LNCaP clone FGC (cell line): ENCODE data around the gene TNNT3.

Experiments
- DNase-seq: peaks from one replicate; pipeline ENCODE4 v3.0.0-alpha.2; 2011; ENCODE audit warnings: low read depth
- H3K4me3 ChIP-seq: 2 replicates; pipeline ENCODE4 v1.5.1; 2011; ENCODE audit warnings: mild to moderate bottlenecking, low read depth, low read length, control low read depth
- TF ChIP-seq, protein P1 (sequence below): IDR thresholded peaks from 2 replicates; pipeline ENCODE4 v1.5.1; 2012; ENCODE audit warnings: mild to moderate bottlenecking; ENCODE audit not compliant: control insufficient read depth, insufficient read depth; ENCODE audit errors: extremely low read depth

TNNT3 gene

GRCh38 chr11:1890856-1891830, 28.4 kb upstream of the TNNT3 start:
- TF ChIP-seq, protein P1, sequence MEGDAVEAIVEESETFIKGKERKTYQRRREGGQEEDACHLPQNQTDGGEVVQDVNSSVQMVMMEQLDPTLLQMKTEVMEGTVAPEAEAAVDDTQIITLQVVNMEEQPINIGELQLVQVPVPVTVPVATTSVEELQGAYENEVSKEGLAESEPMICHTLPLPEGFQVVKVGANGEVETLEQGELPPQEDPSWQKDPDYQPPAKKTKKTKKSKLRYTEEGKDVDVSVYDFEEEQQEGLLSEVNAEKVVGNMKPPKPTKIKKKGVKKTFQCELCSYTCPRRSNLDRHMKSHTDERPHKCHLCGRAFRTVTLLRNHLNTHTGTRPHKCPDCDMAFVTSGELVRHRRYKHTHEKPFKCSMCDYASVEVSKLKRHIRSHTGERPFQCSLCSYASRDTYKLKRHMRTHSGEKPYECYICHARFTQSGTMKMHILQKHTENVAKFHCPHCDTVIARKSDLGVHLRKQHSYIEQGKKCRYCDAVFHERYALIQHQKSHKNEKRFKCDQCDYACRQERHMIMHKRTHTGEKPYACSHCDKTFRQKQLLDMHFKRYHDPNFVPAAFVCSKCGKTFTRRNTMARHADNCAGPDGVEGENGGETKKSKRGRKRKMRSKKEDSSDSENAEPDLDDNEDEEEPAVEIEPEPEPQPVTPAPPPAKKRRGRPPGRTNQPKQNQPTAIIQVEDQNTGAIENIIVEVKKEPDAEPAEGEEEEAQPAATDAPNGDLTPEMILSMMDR: no peak
- no peak for DNase-seq
- no peak overlapping the region for H3K4me3 ChIP-seq

GRCh38 chr11:1891831-1892115, 27.7 kb upstream of the TNNT3 start, which contains the start of gene PRR33:
PRR33 (minus strand) TSS chr11:1891895; CDS start chr11:1890584, 1,311 bp downstream.
- H3K4me3 ChIP-seq: no peak within 1 kb of the TSS
- TF ChIP-seq, protein P1: no peak
- DNase-seq: no peak

DNA sequence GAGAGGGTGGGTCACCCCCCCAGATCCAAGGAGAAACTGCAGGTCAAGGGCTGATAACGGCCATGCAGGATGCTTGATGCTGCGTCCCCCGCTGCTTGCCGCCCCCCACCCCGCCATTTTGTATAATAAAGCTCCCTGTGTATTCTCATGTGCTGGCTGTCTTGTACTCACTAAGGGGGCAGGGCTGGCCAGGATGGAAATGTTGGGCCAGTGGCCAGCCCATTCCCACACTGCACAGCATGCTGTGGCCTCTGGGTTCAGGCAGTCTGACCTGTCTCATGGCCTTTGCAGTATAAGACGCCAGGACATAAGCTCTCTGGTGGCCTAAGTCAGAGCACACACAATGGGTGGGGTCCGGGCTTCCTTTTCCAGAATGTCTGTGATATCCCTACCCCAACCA, 27.4 kb upstream of the TNNT3 start:
- H3K4me3 ChIP-seq: no peak overlapping the region
- no peak for DNase-seq
- TF ChIP-seq, protein P1: no peak

- H3K4me3 ChIP-seq: no peak overlapping the region
- TF ChIP-seq, protein P1: no peak
- no peak for DNase-seq
These were observed 26.9 kb upstream of the TNNT3 start for GRCh38 chr11:1892558-1892957.

DNA sequence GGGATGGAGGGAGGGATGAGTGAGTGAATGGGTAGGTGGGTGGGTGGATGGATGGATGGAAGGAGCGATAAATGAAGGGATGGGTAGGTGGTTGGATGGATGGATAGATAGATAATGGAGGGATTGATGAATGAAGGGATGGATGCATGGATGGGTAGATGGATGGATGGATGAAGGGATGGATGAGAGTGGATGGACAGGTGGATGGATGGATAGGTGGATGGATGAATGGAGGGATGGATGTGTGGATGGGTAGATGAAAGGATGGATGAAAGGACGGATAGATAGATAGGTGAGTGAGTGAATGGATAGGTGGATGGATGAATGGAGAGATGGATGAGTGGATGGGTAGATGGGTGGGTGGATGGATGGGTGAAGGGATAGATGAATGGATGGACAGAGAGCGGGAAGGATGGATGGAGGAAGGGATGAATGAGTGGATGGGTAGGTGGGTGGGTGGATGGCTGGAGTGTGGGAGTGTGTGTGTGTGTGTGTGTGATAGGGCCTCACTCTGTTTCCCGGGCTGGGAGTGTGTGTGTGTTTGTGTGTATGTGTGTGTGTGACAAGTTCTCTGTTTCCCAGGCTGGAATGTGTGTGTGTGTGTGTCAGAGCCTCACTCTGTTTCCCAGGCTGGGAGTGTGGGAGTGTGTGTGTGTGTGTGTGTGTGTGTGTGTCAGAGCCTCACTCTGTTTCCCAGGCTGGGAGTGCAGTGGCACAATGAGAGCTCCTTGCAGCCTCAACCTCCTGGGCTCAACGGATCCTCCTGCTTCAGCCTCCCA, 25.7 kb upstream of the TNNT3 start:
- no peak overlapping the region for H3K4me3 ChIP-seq
- TF ChIP-seq, protein P1: no peak
- DNase-seq: no peak

DNA sequence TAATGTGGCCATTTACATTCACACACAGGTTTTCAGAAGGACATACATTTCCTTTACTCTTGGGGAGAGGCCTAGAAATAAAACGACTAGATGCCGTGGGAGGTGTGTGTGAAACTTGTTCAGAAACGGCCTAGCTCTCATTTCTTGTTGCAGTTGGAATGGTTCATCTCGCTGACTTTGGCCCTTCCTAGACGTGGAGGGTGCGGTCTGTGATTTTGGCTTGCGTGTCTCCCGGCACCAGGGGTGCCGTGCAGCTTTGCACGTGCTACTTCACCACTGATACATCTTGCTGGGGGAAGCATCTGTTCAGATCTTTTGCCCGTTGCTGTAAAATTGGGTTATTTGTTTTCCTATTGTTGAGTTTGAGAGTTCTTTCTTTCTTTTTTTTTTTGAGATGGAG, 24.7 kb upstream of the TNNT3 start:
- TF ChIP-seq, protein P1: no peak
- no peak for DNase-seq
- no peak overlapping the region for H3K4me3 ChIP-seq
